ENCODE data around the gene ARHGAP8.
A peak's percentile ranks its signal among the peaks of the same experiment; 100 is the strongest.
"Not testable (repeated sequence)": the region's sequence is repeated elsewhere in the genome, so short reads cannot be mapped to it uniquely, and the experiment has no call there.

ARHGAP8 gene

GRCh38 chr22:44726439-44726838 lies 25.9 kb upstream of the ARHGAP8 start:
- no peak for DNase-seq

GRCh38 chr22:44727148-44727547 lies 25.2 kb upstream of the ARHGAP8 start:
- DNase-seq: no peak

GRCh38 chr22:44727709-44728108 lies 24.7 kb upstream of the ARHGAP8 start:
- no peak for DNase-seq

GRCh38 chr22:44728761-44729324 lies 23.5 kb upstream of the ARHGAP8 start:
- DNase-seq: no peak

- DNase-seq: no peak
Observed at GRCh38 chr22:44729391-44730021, 22.9 kb upstream of the ARHGAP8 start.

- no peak for DNase-seq
Observed at GRCh38 chr22:44730022-44730393, 22.4 kb upstream of the ARHGAP8 start.

GRCh38 chr22:44730490-44731356 lies 21.7 kb upstream of the ARHGAP8 start:
- no peak for DNase-seq

GRCh38 chr22:44731357-44731970 lies 20.9 kb upstream of the ARHGAP8 start:
- DNase-seq: no peak

GRCh38 chr22:44732017-44732561 lies 20.3 kb upstream of the ARHGAP8 start:
- DNase-seq: no peak

GRCh38 chr22:44732661-44733060 lies 19.7 kb upstream of the ARHGAP8 start:
- no peak for DNase-seq

GRCh38 chr22:44733426-44734106 lies 18.8 kb upstream of the ARHGAP8 start:
- DNase-seq: no peak

GRCh38 chr22:44734278-44734677 lies 18.1 kb upstream of the ARHGAP8 start:
- no peak for DNase-seq

- DNase-seq: no peak
Observed at GRCh38 chr22:44734801-44735517, 17.4 kb upstream of the ARHGAP8 start.

- peak; percentile 38 to 87 (median 74) for DNase-seq
Observed at GRCh38 chr22:44735518-44736428, 16.6 kb upstream of the ARHGAP8 start.

GRCh38 chr22:44736581-44737405 lies 15.6 kb upstream of the ARHGAP8 start:
- DNase-seq: no peak

- no peak for DNase-seq
Observed at GRCh38 chr22:44737406-44738346, 14.7 kb upstream of the ARHGAP8 start.

GRCh38 chr22:44738347-44738715 lies 14.0 kb upstream of the ARHGAP8 start:
- DNase-seq: no peak

GRCh38 chr22:44739024-44739423 lies 13.4 kb upstream of the ARHGAP8 start:
- DNase-seq: no peak

- DNase-seq: not testable (repeated sequence)
Observed at GRCh38 chr22:44739666-44740065, 12.7 kb upstream of the ARHGAP8 start.
